IMR-90 (cell line): ENCODE measurements around the gene HNMT. TPM values are rescaled to one million over a fixed set of nuclear protein-coding genes. Genes with fewer than 3 reads are reported as not detected.

ENCODE experiments used
- ATAC-seq: fragments of 200-7000 bp; cut with Tn5 transposase; 2 replicates; pipeline ENCODE4 v1.9.1; 2020; ENCODE audit warnings: low read depth, mild to moderate bottlenecking, moderate library complexity
- BruUV-seq: library from RNA; stranded (reverse); fragments of 400-500 nt; replicated peaks from 2 replicates; lab custom pipeline; 2021; lab: Mats Ljungman, UMichigan
- CTCF ChIA-PET: fragments of 300-600 bp; formaldehyde crosslinking; extraction: SDS; loops from one replicate; lab custom pipeline; 2021; ENCODE audit warnings: antibody characterized with exemption; lab: Yijun Ruan, JAX
- POLR2A ChIA-PET: fragments of 300-600 bp; sonication (Branson Sonifier 250); formaldehyde crosslinking; loops from one replicate; lab custom pipeline; 2022; ENCODE audit warnings: antibody characterized with exemption; ENCODE audit not compliant: unreplicated experiment; lab: Charles Lee
- DNase-seq: peaks from one replicate; pipeline ENCODE4 v3.0.0; 2013
- H2AFZ ChIP-seq: replicated peaks from 2 replicates; pipeline ENCODE3; 2013; ENCODE audit warnings: low read length, mild to moderate bottlenecking; ENCODE audit not compliant: poor library complexity
- H2AK5ac ChIP-seq: 2 replicates; pipeline ENCODE4 v1.6.1; 2013; ENCODE audit warnings: low read depth, low read length, inconsistent platforms
- H2AK9ac ChIP-seq: replicated peaks from 2 replicates; pipeline ENCODE3; 2013; ENCODE audit warnings: mild to moderate bottlenecking, low read depth, low read length, moderate library complexity; ENCODE audit not compliant: poor library complexity
- H2BK120ac ChIP-seq: 2 replicates; pipeline ENCODE4 v1.6.1; 2013; ENCODE audit warnings: low read depth, low read length, inconsistent platforms
- H2BK15ac ChIP-seq: 3 replicates; pipeline ENCODE4 v1.6.1; 2013; ENCODE audit warnings: low read depth, low read length, inconsistent platforms
- H2BK20ac ChIP-seq: 2 replicates; pipeline ENCODE4 v1.6.1; 2013; ENCODE audit warnings: low read depth, mild to moderate bottlenecking, inconsistent platforms, low read length, moderate library complexity
- H2BK5ac ChIP-seq: 2 replicates; pipeline ENCODE4 v1.6.1; 2013; ENCODE audit warnings: mild to moderate bottlenecking, low read depth, low read length, inconsistent platforms; ENCODE audit not compliant: poor library complexity, severe bottlenecking
- H3K14ac ChIP-seq: replicated peaks from 2 replicates; pipeline ENCODE4 v1.6.1; 2013; ENCODE audit warnings: low read depth, low read length, inconsistent platforms
- H3K18ac ChIP-seq: 2 replicates; pipeline ENCODE4 v1.6.1; 2013; ENCODE audit warnings: low read depth, low read length, control low read depth
- H3K23ac ChIP-seq: 2 replicates; pipeline ENCODE4 v1.6.1; 2013; ENCODE audit warnings: low read depth, low read length, inconsistent platforms
- H3K27ac ChIP-seq: 2 replicates; pipeline ENCODE4 v1.5.1; 2013; ENCODE audit warnings: mild to moderate bottlenecking, control low read depth, low read length; ENCODE audit not compliant: insufficient read depth
- H3K27me3 ChIP-seq: 2 replicates; pipeline ENCODE4 v1.6.1; 2013; ENCODE audit warnings: low read length; ENCODE audit not compliant: control insufficient read depth, insufficient read depth
- H3K36me3 ChIP-seq: 2 replicates; pipeline ENCODE4 v1.6.1; 2013; ENCODE audit warnings: low read length, mixed read lengths; ENCODE audit not compliant: control insufficient read depth, insufficient read depth
- H3K4ac ChIP-seq: 2 replicates; pipeline ENCODE4 v1.6.1; 2013; ENCODE audit warnings: low read depth, low read length, inconsistent platforms
- H3K4me1 ChIP-seq: 2 replicates; pipeline ENCODE4 v1.6.1; 2013; ENCODE audit warnings: low read length, mixed read lengths; ENCODE audit not compliant: control insufficient read depth, insufficient read depth
- H3K4me2 ChIP-seq: 2 replicates; pipeline ENCODE4 v1.6.1; 2013; ENCODE audit warnings: low read depth, mild to moderate bottlenecking, control low read depth, low read length, moderate library complexity
- H3K4me3 ChIP-seq: 2 replicates; pipeline ENCODE4 v1.5.1; 2013; ENCODE audit warnings: low read depth, mild to moderate bottlenecking, control low read depth, low read length, moderate library complexity; ENCODE audit not compliant: insufficient read depth
- H3K56ac ChIP-seq: 2 replicates; pipeline ENCODE4 v1.6.1; 2013; ENCODE audit warnings: low read length, inconsistent platforms; ENCODE audit not compliant: insufficient read depth; ENCODE audit errors: extremely low read depth
- H3K79me1 ChIP-seq, 2 experiments: 2 replicates each; pipeline ENCODE4 v1.6.1; 2013; ENCODE audit warnings: low read length in 2 of 2, inconsistent platforms in 1 of 2, low read depth in 1 of 2
- H3K9ac ChIP-seq: 2 replicates; pipeline ENCODE4 v1.6.1; 2013; ENCODE audit warnings: low read depth, low read length, control low read depth
- H3K9me1 ChIP-seq: 2 replicates; pipeline ENCODE4 v1.6.1; 2013; ENCODE audit warnings: low read length, inconsistent platforms; ENCODE audit not compliant: insufficient read depth
- H3K9me3 ChIP-seq: 2 replicates; pipeline ENCODE4 v1.6.1; 2013; ENCODE audit warnings: low read length; ENCODE audit not compliant: control insufficient read depth, insufficient read depth
- H4K20me1 ChIP-seq: 2 replicates; pipeline ENCODE4 v1.6.1; 2013; ENCODE audit warnings: low read length, inconsistent platforms; ENCODE audit not compliant: insufficient read depth
- H4K5ac ChIP-seq: 2 replicates; pipeline ENCODE4 v1.6.1; 2013; ENCODE audit warnings: mild to moderate bottlenecking, low read depth, low read length, control low read depth
- H4K8ac ChIP-seq, 2 experiments: 2 replicates each; pipeline ENCODE4 v1.6.1; 2013; ENCODE audit warnings: low read depth in 2 of 2, low read length in 2 of 2, control low read depth in 1 of 2, inconsistent platforms in 1 of 2
- H4K91ac ChIP-seq: 2 replicates; pipeline ENCODE4 v1.6.1; 2013; ENCODE audit warnings: low read depth, low read length, inconsistent platforms; ENCODE audit not compliant: insufficient read depth
- BHLHE40 ChIP-seq: fragments of 150-350 bp; IDR thresholded peaks from 2 replicates; pipeline ENCODE4 v1.6.1; 2016; ENCODE audit warnings: mild to moderate bottlenecking, low read depth, low read length
- CTCF ChIP-seq: conservative IDR thresholded peaks from 2 replicates; pipeline ENCODE4 v1.5.1; 2012; ENCODE audit warnings: mild to moderate bottlenecking, low read depth, low read length, improper control_type of control experiment
- FOS ChIP-seq: fragments of 150-350 bp; IDR thresholded peaks from 2 replicates; pipeline ENCODE4 v1.6.1; 2016; ENCODE audit warnings: low read depth, low read length
- RCOR1 ChIP-seq: IDR thresholded peaks from 2 replicates; pipeline ENCODE4 v1.6.1; 2012; ENCODE audit warnings: mild to moderate bottlenecking, low read length, improper control_type of control experiment; ENCODE audit not compliant: insufficient replicate concordance
- RFX5 ChIP-seq: IDR thresholded peaks from 2 replicates; pipeline ENCODE4 v1.8.0; 2012; ENCODE audit warnings: low read depth, mild to moderate bottlenecking, low read length, moderate library complexity
- USF2 ChIP-seq: fragments of 150-350 bp; IDR thresholded peaks from 2 replicates; pipeline ENCODE4 v1.6.1; 2017; ENCODE audit warnings: mild to moderate bottlenecking, antibody characterized with exemption, low read length, low read depth
- WGBS, 2 experiments: methylation state at CpG; one replicate each; pipeline versions ENCODE4 v1.1.5 to v1.1.7; 2013; ENCODE audit warnings: missing lambda C conversion rate in 2 of 2; ENCODE audit not compliant: insufficient read length in 1 of 2; ENCODE audit errors: extremely low coverage in 2 of 2; 5-methylcytosine and 5-hydroxymethylcytosine counted together
- dilution Hi-C: fragments of 300-500 bp; cut with HindIII; formaldehyde crosslinking; loops from one replicate; pipeline ENCODE4 v1.14.3; 2018; ENCODE audit warnings: low sequenced_read_pairs; ENCODE audit not compliant: unreplicated experiment
- in situ Hi-C: fragments of 300-500 bp; cut with MboI; formaldehyde crosslinking; loops from 3 replicates; pipeline ENCODE4 v1.14.3; 2019; ENCODE audit warnings: low sequenced_read_pairs, inconsistent platforms, mixed read lengths
- intact Hi-C: fragments of 100-400 bp; cut with micrococcal nuclease; formaldehyde crosslinking; loops from 2 replicates; pipeline ENCODE4 v1.10.0; 2022
- polyA plus RNA-seq, 3 experiments: library from polyadenylated mRNA; depleted of rRNA; stranded (reverse); fragments of >200 nt; gene quantifications; 2 replicates each; pipeline ENCODE4 v1.2.3, GENCODE V29; 2012; ENCODE audit warnings: low replicate concordance in 1 of 3
- total RNA-seq: library from RNA; depleted of rRNA; stranded (reverse); fragments of >200 nt; gene quantifications from 2 replicates; pipeline ENCODE4 v1.2.3, GENCODE V29; 2012

HNMT gene
- total and polyA plus RNA-seq, 2 of the 4 experiments (the other 2 are of a cell fraction), result 6.4 to 14.2 TPM

GRCh38 chr2:137935591-137935990 lies 28.7 kb upstream of the HNMT start:
- Histone ChIP-seq H3K4me3 (no peak overlapping the region), H3K27ac (no peak overlapping the region), H3K9ac (no peak overlapping the region), H2BK15ac (no peak overlapping the region), H3K9me3 (no peaks in the 10 kb centered on the region; the same call in 1 of the 2 replicates), H3K23ac (no peak overlapping the region), H3K9me1 (0 out of 2 replicates have a peak, but pooled peaks cover 3% of the 10 kb centered on the region), H2AK9ac (no peak overlapping the region), H4K91ac (no peak overlapping the region), H3K36me3 (no peaks in the 10 kb centered on the region), H3K4ac (no peak overlapping the region), H3K4me2 (no peak overlapping the region), H4K8ac (no peak overlapping the region), H2BK5ac (no peak overlapping the region), H2AFZ (no peak overlapping the region), H4K20me1 (no peaks in the 10 kb centered on the region), H3K27me3 (no peaks in the 10 kb centered on the region; the same call in 1 of the 2 replicates), H3K4me1 (peaks cover 8% of the 10 kb centered on the region; the same call in 1 of the 2 replicates), H3K14ac (no peak overlapping the region), H2BK120ac (no peak overlapping the region), H4K5ac (no peak overlapping the region), H2BK20ac (no peak overlapping the region), H3K56ac (no peak overlapping the region), H2AK5ac (no peak overlapping the region), H3K79me1 (no peaks in the 10 kb centered on the region), H3K18ac (no peak overlapping the region)
- ATAC-seq, result 0 out of 2 replicates have a peak, but pooled peaks have one; percentile 14
- DNase-seq, result no peak
- TF ChIP-seq BHLHE40 (no peak), RCOR1 (no peak), USF2 (no peak), CTCF (no peak), RFX5 (no peak), FOS (no peak)
- ChIA-PET CTCF (no interaction called here), POLR2A (interaction anchor here (0.6 to 0.7 kb wide), 2 partner anchors 11 to 357 kb away, joined by 3 to 4 read pairs; no protein-coding TSS in a partner anchor)
- no TSS peak for BruUV-seq
- in situ Hi-C loops (no loop called here), intact Hi-C loops (no loop called here), dilution Hi-C loops (no loop called here)
- WGBS, 2 experiments, result no CpG with 5 or more reads among the region's 1 CpG
